Activated CD8-positive, alpha-beta memory T cell treated with anti-CD3 and anti-CD28 coated beads for 48 hours (primary cell): ENCODE measurements around the gene TMX1.

ENCODE experiments used
- DNase-seq, 3 experiments: peaks; one replicate each; pipeline ENCODE4 v3.0.0-alpha.2; 2020; ENCODE audit warnings: low read depth in 2 of 3, low spot score in 2 of 3

The TMX1 gene

DNA sequence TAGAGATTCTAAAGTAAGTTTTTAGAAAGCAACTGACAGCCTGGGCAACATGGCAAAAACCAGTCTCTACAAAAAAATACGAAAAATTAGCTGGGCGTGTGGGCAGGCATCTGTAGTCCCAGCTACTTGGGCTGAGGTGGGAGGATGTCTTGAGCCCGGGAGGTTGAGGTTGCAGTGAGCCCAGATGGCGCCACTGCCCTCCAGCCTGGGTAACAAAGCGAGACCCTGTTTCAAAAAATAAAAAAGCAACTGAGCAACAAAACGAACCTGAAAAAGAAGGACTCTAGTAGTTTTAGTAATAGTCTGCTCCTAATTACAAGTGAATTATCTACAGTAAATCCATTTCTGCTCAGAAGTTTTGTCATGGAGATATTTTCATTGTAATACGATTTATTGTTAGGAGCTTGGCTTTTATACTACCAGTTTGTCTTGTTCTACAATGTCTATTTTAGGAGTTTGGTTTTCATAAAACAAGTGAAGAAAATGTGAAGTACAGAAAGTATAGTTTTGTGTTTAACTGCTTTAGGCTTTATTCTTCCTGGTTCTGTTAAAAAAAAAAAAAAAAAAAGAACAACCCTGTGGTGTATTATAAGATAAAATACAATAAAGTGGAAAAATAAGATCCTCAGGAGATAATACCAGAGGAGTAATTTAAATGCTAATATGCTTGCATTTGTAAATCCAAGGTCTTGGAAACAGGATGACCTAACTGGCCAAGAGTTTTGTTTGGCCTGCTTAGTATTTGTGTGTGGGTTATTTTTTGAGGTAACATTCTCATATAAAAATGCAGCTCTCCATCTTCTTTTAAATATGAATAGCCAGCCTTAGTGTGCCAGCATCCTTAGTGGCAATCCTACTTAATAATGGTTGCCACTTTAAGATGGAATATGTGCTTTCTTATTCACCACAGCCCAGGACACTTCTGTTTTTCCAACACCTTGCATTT, 2.8 kb downstream of the TMX1 start:
- DNase-seq, result no peak

DNA sequence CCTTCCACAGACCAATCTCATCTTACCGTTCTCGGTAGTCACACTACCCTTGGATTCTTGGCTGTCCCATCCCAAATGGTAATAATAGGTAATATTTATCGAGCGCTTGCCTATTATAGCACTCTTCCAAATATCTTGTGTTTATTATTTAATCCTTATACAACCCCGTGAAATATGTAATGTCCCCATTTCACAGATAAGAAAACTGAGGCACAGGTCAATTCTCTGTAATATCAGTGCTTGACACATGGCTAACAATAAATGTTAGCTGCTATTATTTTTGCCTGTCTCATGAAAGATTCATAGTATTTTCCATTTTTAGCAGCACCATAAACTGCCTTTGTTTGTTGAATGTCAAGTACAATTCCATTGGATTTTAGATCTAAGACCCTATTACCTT, 4.5 kb downstream of the TMX1 start:
- no peak for DNase-seq

GRCh38 chr14:51246032-51246431, 6.0 kb downstream of the TMX1 start:
- no peak for DNase-seq

- no peak for DNase-seq
Observed at GRCh38 chr14:51248016-51248987, 8.3 kb downstream of the TMX1 start.

GRCh38 chr14:51251486-51251885, 11.4 kb downstream of the TMX1 start:
- no peak for DNase-seq

GRCh38 chr14:51253880-51254279, 13.8 kb downstream of the TMX1 start:
- no peak for DNase-seq

DNA sequence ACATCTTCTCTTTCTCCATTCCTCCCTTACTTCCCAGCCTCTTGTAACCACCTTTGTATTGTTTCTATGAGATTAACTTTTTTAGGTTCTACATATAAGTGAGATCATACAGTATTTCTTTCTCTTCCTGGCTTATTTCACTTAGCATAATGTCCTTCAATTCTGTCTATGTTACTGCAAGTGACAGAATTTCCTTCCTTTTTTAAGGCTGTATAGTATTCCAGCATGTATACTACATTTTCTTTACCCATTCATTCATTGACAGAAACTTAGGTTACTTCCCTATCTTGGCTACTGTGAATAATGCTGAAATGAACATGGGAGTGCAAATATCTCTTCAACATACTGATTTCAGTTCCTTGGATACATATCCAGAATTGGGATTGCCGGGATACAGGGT, 18.2 kb downstream of the TMX1 start:
- DNase-seq, result no peak

GRCh38 chr14:51258788-51259187, 18.7 kb downstream of the TMX1 start:
- no peak for DNase-seq

- DNase-seq, result no peak
Observed at GRCh38 chr14:51260225-51260624, 20.2 kb downstream of the TMX1 start.

GRCh38 chr14:51261151-51261550, 21.1 kb downstream of the TMX1 start:
- no peak for DNase-seq

- no peak for DNase-seq
Observed at GRCh38 chr14:51262868-51263267, 22.8 kb downstream of the TMX1 start.

DNA sequence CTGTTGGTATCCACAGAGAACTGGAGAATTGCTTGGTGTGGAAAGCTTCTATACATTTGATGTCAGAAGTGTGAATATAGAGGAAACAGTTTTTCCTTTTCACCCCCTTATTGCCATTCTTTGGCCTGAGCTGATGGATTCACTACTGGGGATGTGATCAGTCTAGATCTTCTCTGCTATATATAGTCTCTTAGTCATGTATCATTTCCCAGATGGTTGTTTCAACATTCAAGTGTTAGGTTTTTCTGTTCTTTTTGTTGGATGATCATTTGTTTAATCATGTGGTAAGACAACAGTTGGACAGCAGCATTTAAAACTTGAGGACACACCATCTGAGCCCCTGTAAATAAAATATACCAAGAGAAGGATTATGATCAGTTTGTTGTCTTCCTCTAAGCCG, 29.6 kb downstream of the TMX1 start:
- no peak for DNase-seq

DNA sequence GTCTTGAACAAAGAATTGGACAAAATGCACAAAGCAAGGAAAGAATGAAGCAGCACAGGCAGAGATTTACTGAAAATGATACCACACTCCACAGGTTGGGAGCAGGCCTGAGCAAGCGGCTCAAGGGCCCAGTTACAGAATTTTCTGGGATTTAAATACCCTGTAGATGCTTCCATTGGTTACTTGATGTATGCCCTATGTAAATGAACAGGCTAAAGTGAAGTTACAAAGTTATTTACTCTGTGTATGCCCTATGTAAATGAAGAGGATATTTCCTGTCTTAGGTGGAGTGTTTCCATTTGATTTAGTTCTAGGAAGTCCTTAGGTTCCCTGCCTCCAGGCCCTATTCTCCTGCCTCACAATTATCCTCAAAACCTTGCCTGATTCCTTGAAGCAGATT, 36.6 kb downstream of the TMX1 start:
- DNase-seq, result no peak

DNA sequence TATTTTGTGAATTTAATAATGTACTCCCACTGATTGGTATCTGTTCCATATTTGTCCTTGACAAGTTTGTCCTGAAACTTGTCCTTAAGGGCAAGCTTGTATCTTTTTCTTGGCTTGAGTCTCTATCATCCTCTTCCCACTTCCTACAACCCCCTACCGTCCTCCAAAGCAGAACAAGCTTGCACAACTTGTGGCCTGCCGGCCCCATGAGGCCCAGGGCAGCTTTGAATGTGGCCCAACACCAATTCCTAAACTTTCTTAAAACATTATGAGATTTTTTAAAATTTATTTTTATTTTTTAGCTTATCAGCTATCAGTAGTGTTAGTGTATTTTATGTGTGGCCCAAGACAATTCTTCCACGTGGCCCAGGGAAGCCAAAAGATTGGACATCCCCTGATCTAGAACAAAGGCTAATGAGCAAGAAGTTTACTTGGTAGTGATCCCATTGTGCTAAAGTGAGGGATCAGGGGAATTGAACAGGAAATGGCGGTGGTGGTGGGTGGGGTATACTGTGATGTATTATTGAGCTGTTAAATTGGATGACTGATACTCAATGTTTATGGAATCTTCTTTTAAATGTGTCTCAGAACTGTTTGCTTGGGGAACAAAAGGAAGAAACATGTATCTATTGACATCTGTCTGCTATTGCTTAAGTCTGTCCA, 37.8 kb downstream of the TMX1 start:
- no peak for DNase-seq

DNA sequence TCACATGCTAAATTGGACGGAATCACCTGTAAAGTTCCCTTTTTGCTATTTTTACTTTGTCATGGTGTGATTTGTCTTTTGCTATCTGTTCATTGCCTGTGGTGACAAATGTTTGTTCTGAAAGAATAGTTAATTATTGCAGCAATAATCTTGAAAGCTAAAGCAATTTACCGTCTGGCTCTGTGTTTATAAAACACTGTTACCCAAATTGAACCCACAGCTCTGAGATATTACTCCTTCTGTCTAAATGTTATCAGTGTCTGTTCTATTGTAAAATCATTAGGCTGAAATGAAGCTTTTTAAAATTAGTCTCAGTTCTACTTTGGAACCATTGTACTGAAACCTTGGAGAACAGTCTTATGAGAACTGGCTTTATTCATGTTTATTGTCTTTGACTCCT, 42.5 kb downstream of the TMX1 start:
- no peak for DNase-seq

DNA sequence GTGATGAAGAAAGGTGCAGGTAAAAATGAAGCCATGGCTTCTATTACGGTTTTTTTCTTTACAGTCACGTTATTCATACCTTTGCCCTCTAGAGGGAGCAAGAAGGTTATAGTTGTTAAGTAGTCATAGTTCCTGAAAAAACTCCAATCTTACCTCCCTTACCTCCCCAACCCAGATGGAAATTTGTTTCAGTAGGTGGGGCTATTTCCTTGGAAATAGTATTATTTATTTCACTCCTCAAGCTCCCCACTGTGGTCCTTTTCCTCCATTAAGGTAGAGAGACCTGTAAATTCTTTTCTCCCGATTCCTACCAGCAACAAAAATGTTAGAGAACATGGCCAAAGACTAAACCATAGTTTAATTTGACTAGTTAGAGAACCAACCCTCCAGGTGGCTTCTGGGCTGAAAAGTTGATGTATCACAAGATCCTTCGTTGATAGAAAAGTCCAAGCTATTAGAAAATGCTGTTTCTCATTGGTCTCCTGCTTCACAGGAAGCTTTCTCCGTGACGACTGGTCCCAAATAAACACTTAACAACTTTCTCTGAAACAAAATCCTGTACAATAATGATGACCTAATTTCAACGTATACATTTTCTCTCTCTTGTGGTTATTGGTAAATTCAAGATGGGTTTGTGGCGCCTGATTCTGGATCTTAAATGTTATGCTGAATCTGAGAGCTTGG, 43.5 kb downstream of the TMX1 start:
- DNase-seq, result no peak

GRCh38 chr14:51284241-51284640, 44.2 kb downstream of the TMX1 start:
- no peak for DNase-seq

DNA sequence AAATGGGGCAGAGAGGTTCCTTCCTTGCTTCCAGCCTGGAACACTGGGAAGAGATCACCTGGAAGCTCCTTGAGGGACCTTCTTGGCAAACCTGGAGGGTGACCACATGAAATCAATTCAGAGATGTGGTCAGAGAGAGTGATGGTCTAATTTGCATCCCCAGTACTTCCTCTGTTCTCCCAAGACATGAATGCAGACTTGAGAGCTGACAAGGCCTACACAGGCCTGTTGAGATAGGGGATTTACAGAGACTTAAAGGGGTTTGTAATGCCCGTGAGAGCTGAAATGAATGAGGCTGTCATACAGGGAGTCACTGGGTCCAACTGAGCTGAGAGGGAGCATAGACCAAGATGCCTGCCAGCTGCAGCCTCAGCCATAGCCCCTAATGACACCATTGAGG, 45.1 kb downstream of the TMX1 start:
- DNase-seq, result no peak

DNA sequence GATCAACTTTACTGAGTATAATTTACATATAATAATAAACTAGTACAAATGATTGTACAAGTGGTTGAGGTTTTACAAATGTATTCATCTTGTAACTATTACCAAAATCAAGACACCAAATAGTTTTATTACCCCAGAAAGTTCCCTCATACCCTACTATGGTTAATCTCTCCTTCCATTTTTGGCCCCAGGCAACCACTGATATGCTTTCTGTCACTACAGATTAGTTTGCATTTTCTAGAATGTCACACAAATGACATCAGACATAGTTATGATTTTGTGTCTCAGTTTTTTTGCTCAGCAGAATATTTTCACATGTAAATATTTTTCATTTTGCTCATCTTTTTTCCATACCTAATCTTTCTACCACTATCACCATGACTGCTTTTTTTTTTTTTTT, 49.1 kb downstream of the TMX1 start:
- no peak for DNase-seq

- DNase-seq, result no peak
Observed at GRCh38 chr14:51290132-51290531, 50.1 kb downstream of the TMX1 start.

GRCh38 chr14:51291016-51291415, 51.0 kb downstream of the TMX1 start:
- DNase-seq, result no peak
